PFSK-1 (cell line): Measurements from ENCODE around the gene C1QTNF2.

ENCODE experiments used
- FOXP2 ChIP-seq: optimal IDR thresholded peaks from 2 replicates; pipeline ENCODE3; 2011; ENCODE audit warnings: borderline replicate concordance, control low read depth, inconsistent platforms; ENCODE audit not compliant: insufficient read depth; ENCODE audit errors: extremely low read length, extremely low read depth
- POLR2AphosphoS5 ChIP-seq: IDR thresholded peaks from 2 replicates; pipeline ENCODE4 v1.6.1; 2012; ENCODE audit warnings: low read depth, mild to moderate bottlenecking, control low read depth, low read length, moderate library complexity
- SIN3A ChIP-seq: IDR thresholded peaks from 2 replicates; pipeline ENCODE4 v1.6.1; 2012; ENCODE audit warnings: mild to moderate bottlenecking, low read length, moderate library complexity, borderline replicate concordance; ENCODE audit not compliant: insufficient read depth
- TAF1 ChIP-seq: IDR thresholded peaks from 2 replicates; pipeline ENCODE4 v1.6.1; 2012; ENCODE audit warnings: low read length, control low read depth, borderline replicate concordance; ENCODE audit not compliant: insufficient read depth
- TF ChIP-seq, protein P1 (sequence below), 2 experiments: IDR thresholded peaks; 2 replicates each; pipeline versions ENCODE4 v1.6.1 to v1.8.0; 2011 to 2012; ENCODE audit warnings: low read depth in 2 of 2, low read length in 2 of 2, control low read depth in 1 of 2, inconsistent platforms in 1 of 2, mild to moderate bottlenecking in 1 of 2, moderate library complexity in 1 of 2; ENCODE audit not compliant: insufficient read depth in 1 of 2

The C1QTNF2 gene

DNA sequence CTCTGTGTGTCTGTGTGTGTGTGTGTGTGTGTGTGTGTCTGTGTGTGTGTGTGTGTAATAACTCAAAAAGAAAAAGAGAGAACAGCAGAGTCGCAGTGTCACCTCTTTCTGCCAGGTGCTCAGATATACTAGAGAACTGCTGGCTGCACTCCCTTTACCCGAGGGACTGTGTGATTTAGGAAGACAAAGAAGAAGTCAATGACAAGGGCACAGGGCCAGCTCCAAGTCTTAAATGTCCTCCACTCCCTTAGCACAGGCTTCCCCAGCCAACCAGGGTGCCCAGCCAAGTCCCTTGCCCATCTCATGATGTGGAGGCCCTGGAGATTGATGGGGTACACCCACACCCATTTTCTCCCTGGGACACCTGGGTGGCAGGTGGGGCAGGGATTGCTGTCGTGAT lies 66.7 kb downstream of the C1QTNF2 start:
- no peak for TF ChIP-seq SIN3A
- no peak for TF ChIP-seq POLR2AphosphoS5
- TF ChIP-seq FOXP2, result no peak
- TF ChIP-seq, protein P1, sequence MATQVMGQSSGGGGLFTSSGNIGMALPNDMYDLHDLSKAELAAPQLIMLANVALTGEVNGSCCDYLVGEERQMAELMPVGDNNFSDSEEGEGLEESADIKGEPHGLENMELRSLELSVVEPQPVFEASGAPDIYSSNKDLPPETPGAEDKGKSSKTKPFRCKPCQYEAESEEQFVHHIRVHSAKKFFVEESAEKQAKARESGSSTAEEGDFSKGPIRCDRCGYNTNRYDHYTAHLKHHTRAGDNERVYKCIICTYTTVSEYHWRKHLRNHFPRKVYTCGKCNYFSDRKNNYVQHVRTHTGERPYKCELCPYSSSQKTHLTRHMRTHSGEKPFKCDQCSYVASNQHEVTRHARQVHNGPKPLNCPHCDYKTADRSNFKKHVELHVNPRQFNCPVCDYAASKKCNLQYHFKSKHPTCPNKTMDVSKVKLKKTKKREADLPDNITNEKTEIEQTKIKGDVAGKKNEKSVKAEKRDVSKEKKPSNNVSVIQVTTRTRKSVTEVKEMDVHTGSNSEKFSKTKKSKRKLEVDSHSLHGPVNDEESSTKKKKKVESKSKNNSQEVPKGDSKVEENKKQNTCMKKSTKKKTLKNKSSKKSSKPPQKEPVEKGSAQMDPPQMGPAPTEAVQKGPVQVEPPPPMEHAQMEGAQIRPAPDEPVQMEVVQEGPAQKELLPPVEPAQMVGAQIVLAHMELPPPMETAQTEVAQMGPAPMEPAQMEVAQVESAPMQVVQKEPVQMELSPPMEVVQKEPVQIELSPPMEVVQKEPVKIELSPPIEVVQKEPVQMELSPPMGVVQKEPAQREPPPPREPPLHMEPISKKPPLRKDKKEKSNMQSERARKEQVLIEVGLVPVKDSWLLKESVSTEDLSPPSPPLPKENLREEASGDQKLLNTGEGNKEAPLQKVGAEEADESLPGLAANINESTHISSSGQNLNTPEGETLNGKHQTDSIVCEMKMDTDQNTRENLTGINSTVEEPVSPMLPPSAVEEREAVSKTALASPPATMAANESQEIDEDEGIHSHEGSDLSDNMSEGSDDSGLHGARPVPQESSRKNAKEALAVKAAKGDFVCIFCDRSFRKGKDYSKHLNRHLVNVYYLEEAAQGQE (IDR thresholded peaks at IDR 0.05; ENCODE audit: insufficient read depth in 1 of 2, low read depth in 2 of 2, low read length in 2 of 2), result no peak
- TF ChIP-seq TAF1, result no peak

DNA sequence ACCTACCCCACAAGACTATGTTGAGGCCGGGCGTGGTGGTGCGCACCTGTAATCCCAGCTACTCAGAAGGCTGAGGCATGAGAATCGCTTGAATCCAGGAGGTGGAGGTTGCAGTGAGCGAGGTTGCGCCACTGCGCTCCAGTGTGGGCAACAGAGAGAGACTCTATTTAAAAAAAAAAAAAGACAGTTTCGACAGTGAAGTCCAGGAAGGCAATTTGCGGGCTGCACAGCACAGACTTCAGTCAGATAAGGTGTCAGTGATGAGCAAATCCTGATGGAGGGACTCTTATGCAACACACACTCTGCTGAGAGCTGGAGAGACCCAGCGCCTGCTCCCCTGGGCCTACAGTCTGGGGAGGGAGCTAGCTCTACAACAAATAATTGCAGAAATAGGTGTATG lies 72.2 kb downstream of the C1QTNF2 start:
- TF ChIP-seq SIN3A, result no peak
- no peak for TF ChIP-seq TAF1
- TF ChIP-seq POLR2AphosphoS5, result no peak
- no peak for TF ChIP-seq FOXP2
- TF ChIP-seq, protein P1 (IDR thresholded peaks at IDR 0.05; ENCODE audit: insufficient read depth in 1 of 2, low read depth in 2 of 2, low read length in 2 of 2), result no peak

DNA sequence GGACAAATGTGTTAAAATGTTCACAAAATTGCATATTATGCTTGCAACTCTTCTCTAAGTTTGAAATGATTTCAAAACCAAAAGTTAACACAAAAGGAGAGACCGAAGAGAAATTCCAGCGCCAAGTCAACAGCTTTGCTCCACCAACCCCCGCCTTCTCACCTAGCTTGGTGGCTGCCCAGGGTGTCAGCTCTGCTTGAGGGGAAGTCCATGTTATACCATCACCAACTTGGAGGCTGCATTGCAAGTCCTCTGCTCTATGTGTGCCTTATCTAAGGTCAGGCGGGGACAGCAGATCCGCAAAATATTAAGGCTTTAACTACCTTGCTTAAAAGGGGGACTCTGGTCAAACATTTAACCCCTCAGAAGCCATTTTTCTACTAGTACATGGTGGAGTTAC lies 72.7 kb downstream of the C1QTNF2 start:
- TF ChIP-seq FOXP2, result no peak
- TF ChIP-seq TAF1, result no peak
- TF ChIP-seq, protein P1 (IDR thresholded peaks at IDR 0.05; ENCODE audit: insufficient read depth in 1 of 2, low read depth in 2 of 2, low read length in 2 of 2), result no peak
- TF ChIP-seq SIN3A, result no peak
- TF ChIP-seq POLR2AphosphoS5, result no peak
